Left lung (tissue), 10 donors: ENCODE measurements around the gene LCN12. TPM values are rescaled to one million over a fixed set of nuclear protein-coding genes. Genes with fewer than 3 reads are reported as not detected.

ENCODE experiments used
- ATAC-seq: fragments of 200-7000 bp; cut with Tn5 transposase; one replicate; pipeline ENCODE4 v1.9.1; 2020; ENCODE audit warnings: moderate library complexity
- DNase-seq, 4 donors: peaks; one replicate each; pipeline ENCODE4 v3.0.0-alpha.2; 2013 to 2020
- H3K27ac ChIP-seq, 2 donors: fragments of 200-600 bp; sonication (generic) in 1 of 2; one replicate each; pipeline versions ENCODE4 v1.5.0 to v1.8.0; 2020 to 2021
- H3K27me3 ChIP-seq, 2 donors: fragments of 200-600 bp; sonication (generic) in 1 of 2; one replicate each; pipeline versions ENCODE4 v1.5.0 to v1.8.0; 2020 to 2021
- H3K36me3 ChIP-seq, 2 donors: fragments of 200-600 bp; sonication (generic) in 1 of 2; one replicate each; pipeline versions ENCODE4 v1.5.0 to v1.8.0; 2020 to 2021
- H3K4me1 ChIP-seq, 2 donors: fragments of 200-600 bp; one replicate each; pipeline ENCODE4 v1.8.0; 2021
- H3K4me3 ChIP-seq, 2 donors: fragments of 200-600 bp; sonication (generic) in 1 of 2; one replicate each; pipeline versions ENCODE4 v1.5.0 to v1.8.0; 2020 to 2021; ENCODE audit warnings: mild to moderate bottlenecking in 1 of 2
- H3K9me3 ChIP-seq, 2 donors: fragments of 200-600 bp; sonication (generic) in 1 of 2; one replicate each; pipeline versions ENCODE4 v1.5.0 to v1.8.0; 2020 to 2021
- intact Hi-C, 2 donors: fragments of 100-400 bp; cut with DNase I; formaldehyde crosslinking; loops; one replicate each; pipeline versions ENCODE4 v1.11.2 to v1.14.2; 2022
- polyA plus RNA-seq, 6 donors: library from polyadenylated mRNA; unstranded; fragments of 120-200 nt; gene quantifications; one replicate each; pipeline ENCODE4 v1.2.1, GENCODE V29; 2013; ENCODE audit not compliant: insufficient read length in 6 of 6
- total RNA-seq, 2 donors: library from RNA; stranded (reverse); fragmentation: NEBNext Ultra II Directional; extraction: Animal tissue kit (Norgen Biotek cat#: 25700); gene quantifications; one replicate each; pipeline ENCODE4 v1.2.1, GENCODE V29; 2021
- TF ChIP-seq, protein P1 (sequence below), 2 donors: fragments of 200-600 bp; sonication (generic) in 1 of 2; IDR thresholded peaks; one replicate each; pipeline versions ENCODE4 v1.5.0 to v1.8.0; 2021; ENCODE audit warnings: antibody characterized with exemption in 2 of 2
- donor health status: DM: no; HTN: yes; CAD: no.
- donor health status: DM: no; HTN: no; CAD: no.

LCN12 gene
- total and polyA plus RNA-seq, 8 donors = 2.1 to 28.0 (median 13.3) TPM

DNA sequence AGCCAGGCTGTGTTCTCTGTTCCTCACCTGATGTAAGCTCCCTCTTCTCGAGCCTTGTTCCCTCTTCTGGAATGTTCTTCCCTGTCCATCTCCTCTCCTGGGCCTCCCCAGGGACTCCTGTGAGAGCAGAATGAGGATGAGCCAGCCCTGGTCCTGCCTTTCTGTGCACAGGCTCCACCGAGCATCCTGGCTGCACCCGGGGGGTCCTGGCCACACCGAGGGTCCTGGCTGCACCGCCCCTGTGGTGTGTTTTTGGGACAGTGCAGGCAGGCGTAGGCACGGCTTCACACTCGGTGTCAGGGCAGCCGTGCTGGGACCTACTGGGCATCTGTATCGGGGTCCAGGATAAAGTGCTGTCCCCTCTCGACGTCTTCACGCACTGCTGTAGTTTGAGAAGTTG is 25.3 kb upstream of the LCN12 start:
- no peak for ATAC-seq

DNA sequence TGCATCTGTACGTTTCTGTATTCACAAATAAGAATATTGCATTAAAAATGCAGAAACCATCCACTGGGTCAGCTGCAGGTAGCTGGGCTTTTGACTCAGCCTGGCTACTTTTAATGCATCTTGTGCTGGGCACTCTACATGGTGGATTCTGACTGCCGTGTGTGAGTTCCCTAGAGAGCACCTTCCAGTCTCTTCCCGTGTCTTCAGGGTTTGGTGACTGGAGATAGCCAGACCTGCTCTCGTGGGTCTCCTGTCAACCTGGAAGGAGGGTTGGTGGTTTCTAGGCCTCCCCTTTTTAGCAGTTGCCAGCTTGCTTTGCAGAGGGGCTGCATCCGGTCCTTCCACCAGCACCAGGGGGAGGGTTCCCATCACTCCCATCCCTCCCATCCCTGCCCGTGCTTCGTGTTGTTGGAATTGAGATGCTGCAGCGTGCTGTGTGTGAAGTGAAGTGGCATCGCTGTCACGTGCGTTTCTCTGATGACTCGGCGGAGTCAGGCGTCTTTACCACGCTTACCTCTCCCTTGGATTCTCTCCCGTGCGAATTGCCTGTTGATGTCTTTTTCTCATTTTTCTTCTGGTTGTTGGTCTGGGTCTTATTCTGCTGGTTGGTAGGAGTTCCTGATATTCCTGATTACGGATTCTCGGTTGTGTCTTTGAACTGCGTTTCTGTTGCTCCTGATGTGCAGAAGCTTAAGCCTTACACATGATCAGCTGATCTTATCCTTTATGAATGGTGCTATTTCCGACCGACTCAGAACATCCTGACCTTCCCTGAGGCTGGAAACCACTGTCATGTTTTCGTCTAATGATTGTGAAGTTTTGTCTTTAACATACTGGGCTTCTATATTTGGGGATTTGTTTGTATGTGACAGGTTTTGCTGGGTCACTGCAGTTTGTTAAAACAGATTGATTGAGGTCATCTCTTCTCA is 24.5 kb upstream of the LCN12 start:
- no peak overlapping the region for H3K4me3 ChIP-seq
- no peak for DNase-seq
- TF ChIP-seq, protein P1, sequence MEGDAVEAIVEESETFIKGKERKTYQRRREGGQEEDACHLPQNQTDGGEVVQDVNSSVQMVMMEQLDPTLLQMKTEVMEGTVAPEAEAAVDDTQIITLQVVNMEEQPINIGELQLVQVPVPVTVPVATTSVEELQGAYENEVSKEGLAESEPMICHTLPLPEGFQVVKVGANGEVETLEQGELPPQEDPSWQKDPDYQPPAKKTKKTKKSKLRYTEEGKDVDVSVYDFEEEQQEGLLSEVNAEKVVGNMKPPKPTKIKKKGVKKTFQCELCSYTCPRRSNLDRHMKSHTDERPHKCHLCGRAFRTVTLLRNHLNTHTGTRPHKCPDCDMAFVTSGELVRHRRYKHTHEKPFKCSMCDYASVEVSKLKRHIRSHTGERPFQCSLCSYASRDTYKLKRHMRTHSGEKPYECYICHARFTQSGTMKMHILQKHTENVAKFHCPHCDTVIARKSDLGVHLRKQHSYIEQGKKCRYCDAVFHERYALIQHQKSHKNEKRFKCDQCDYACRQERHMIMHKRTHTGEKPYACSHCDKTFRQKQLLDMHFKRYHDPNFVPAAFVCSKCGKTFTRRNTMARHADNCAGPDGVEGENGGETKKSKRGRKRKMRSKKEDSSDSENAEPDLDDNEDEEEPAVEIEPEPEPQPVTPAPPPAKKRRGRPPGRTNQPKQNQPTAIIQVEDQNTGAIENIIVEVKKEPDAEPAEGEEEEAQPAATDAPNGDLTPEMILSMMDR (IDR thresholded peaks at IDR 0.05) = no peak
- H3K36me3 ChIP-seq = peaks cover 0 to 49% of the 10 kb centered on the region in 2 donors
- no peaks in the 10 kb centered on the region for H3K9me3 ChIP-seq
- H3K4me1 ChIP-seq = peaks cover 0 to 9% of the 10 kb centered on the region in 2 donors
- H3K27ac ChIP-seq = no peak overlapping the region
- ATAC-seq = no peak
- no peaks in the 10 kb centered on the region for H3K27me3 ChIP-seq
- intact Hi-C loops = no loop called here

More for the DNA sequence above, 25.3 kb upstream of the LCN12 start:
- no peaks in the 10 kb centered on the region for H3K27me3 ChIP-seq
- no peak overlapping the region for H3K27ac ChIP-seq
- no peaks in the 10 kb centered on the region for H3K9me3 ChIP-seq
- TF ChIP-seq, protein P1 (IDR thresholded peaks at IDR 0.05) = no peak
- H3K4me1 ChIP-seq = peaks cover 0 to 9% of the 10 kb centered on the region in 2 donors
- H3K36me3 ChIP-seq = peaks cover 0 to 56% of the 10 kb centered on the region in 2 donors
- no peak for DNase-seq
- H3K4me3 ChIP-seq = no peak overlapping the region
- intact Hi-C loops = no loop called here

DNA sequence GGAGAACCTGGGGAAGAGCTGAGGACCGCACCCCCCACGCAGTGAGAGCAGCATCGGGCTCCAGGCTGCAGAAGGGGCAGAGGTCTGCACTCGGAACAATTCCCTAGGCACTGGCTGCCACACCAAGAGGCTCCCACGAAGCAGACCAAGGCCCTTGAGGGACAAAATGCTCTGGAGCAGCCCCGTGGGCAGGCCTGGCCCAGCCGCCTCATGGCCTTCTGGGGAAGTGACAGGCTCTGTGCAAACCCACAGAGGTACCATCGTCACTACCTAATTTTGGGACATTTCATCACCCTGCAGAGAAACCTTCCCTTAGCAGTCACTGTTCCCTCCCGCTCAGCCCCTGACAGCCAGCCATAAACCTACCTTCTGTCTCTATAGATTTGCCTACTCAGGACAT is 23.5 kb upstream of the LCN12 start:
- Histone ChIP-seq H3K4me3 (no peak overlapping the region), H3K4me1 (peaks cover 0 to 9% of the 10 kb centered on the region in 2 donors), H3K27ac (no peak overlapping the region), H3K27me3 (no peaks in the 10 kb centered on the region), H3K36me3 (peaks cover 0 to 42% of the 10 kb centered on the region in 2 donors), H3K9me3 (no peaks in the 10 kb centered on the region)
- TF ChIP-seq, protein P1 (IDR thresholded peaks at IDR 0.05) = no peak
- ATAC-seq (no peak), DNase-seq (no peak)
- intact Hi-C loops = no loop called here

DNA sequence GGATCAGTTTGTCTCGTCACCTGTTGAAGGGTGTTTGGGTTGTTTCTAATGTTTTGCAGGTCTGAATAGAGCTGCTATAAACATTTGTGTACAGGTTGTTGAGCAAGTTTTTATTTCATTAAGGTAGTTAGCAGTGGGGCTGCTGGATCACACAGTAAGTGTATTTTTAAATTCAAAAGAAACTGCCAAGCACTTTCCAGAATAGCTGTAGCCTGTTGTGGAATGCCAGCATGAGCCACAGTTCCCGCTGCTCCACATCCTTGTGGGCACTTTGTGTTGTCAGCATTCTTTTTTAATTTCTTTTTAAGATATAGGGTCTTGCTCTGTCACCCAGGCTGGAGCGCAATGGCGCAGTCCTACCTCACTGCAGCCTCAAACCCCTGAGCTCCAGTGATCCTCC is 22.1 kb upstream of the LCN12 start:
- H3K36me3 ChIP-seq = peaks cover 0 to 27% of the 10 kb centered on the region in 2 donors
- ATAC-seq = no peak
- DNase-seq = no peak
- no peaks in the 10 kb centered on the region for H3K27me3 ChIP-seq
- H3K9me3 ChIP-seq = no peaks in the 10 kb centered on the region
- no peak overlapping the region for H3K27ac ChIP-seq
- H3K4me3 ChIP-seq = no peak overlapping the region
- intact Hi-C loops = loop anchor here in 1 of 2 donors (10.0 kb wide), 1 partner anchor 75 kb away; the partner anchor contains the start of gene MAMDC4
- H3K4me1 ChIP-seq = peaks cover 0 to 9% of the 10 kb centered on the region in 2 donors
- TF ChIP-seq, protein P1 (IDR thresholded peaks at IDR 0.05) = no peak

DNA sequence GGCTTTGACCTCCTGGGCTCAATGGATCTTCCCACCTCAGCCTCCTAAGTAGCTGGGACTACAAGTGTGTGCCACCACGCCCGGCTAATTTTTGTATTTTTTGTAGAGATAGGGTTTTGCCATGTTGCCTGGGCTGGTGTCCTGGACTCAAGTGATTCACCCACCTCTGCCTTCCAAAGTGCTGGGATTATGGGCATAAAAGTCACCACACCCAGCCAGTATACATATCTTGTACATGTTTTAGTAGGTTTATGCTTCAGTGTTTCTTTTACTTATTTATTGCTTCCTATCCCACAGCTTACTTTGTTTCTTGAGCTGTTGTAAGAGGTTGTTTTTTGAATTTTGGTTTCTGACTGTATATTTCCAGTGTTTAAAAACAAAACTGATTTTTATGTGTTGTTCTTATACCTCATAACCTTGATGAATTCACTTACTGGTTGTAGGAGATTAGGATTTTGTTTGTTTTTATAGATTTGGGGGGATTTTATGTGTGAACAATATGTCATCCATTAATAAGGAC is 20.4 kb upstream of the LCN12 start:
- Histone ChIP-seq H3K9me3 (no peaks in the 10 kb centered on the region), H3K36me3 (peaks cover 0 to 11% of the 10 kb centered on the region in 2 donors), H3K4me3 (no peak overlapping the region), H3K4me1 (peaks cover 0 to 17% of the 10 kb centered on the region in 2 donors), H3K27me3 (no peaks in the 10 kb centered on the region), H3K27ac (no peak overlapping the region)
- intact Hi-C loops = loop anchor here in 1 of 2 donors (10.0 kb wide), 1 partner anchor 77 kb away; the partner anchor contains the start of gene MAMDC4
- TF ChIP-seq, protein P1 (IDR thresholded peaks at IDR 0.05) = no peak
- DNase-seq = no peak
- no peak for ATAC-seq
